Activated gamma-delta T cell treated with anti-CD3 and anti-CD28 coated beads, Interleukin-2, amount 50 U/mL, for 16 hours (primary cell): Measurements from ENCODE around the gene RNF213.
"Not testable (repeated sequence)": the region's sequence is repeated elsewhere in the genome, so short reads cannot be mapped to it uniquely, and the experiment has no call there.

Experiments
- DNase-seq: peaks from one replicate; pipeline ENCODE4 v3.0.0-alpha.2; 2020; ENCODE audit warnings: low read depth

The RNF213 gene

GRCh38 chr17:80224683-80225082 lies 36.0 kb upstream of the RNF213 start:
- no peak for DNase-seq

GRCh38 chr17:80225230-80225629 lies 35.4 kb upstream of the RNF213 start:
- DNase-seq, result no peak

GRCh38 chr17:80227156-80227555 lies 33.5 kb upstream of the RNF213 start:
- no peak for DNase-seq

- no peak for DNase-seq
These were observed 33.0 kb upstream of the RNF213 start for GRCh38 chr17:80227666-80228065.

- DNase-seq, result no peak
These were observed 32.2 kb upstream of the RNF213 start for GRCh38 chr17:80228477-80228876.

GRCh38 chr17:80229011-80229410 lies 31.6 kb upstream of the RNF213 start:
- DNase-seq, result no peak

GRCh38 chr17:80232438-80232837 lies 28.2 kb upstream of the RNF213 start:
- no peak for DNase-seq

- no peak for DNase-seq
These were observed 27.4 kb upstream of the RNF213 start for GRCh38 chr17:80233202-80233601.

GRCh38 chr17:80236911-80237310 lies 23.7 kb upstream of the RNF213 start:
- no peak for DNase-seq

GRCh38 chr17:80237386-80237785 lies 23.3 kb upstream of the RNF213 start:
- DNase-seq, result no peak

GRCh38 chr17:80242505-80242904 lies 18.1 kb upstream of the RNF213 start:
- DNase-seq, result no peak

- DNase-seq, result no peak
These were observed 16.9 kb upstream of the RNF213 start for GRCh38 chr17:80243526-80244433.

GRCh38 chr17:80244448-80244847 lies 16.2 kb upstream of the RNF213 start:
- not testable (repeated sequence) for DNase-seq

GRCh38 chr17:80244871-80245509 lies 15.7 kb upstream of the RNF213 start:
- DNase-seq, result no peak

- no peak for DNase-seq
These were observed 14.9 kb upstream of the RNF213 start for GRCh38 chr17:80245566-80246265.

- no peak for DNase-seq
These were observed 14.4 kb upstream of the RNF213 start for GRCh38 chr17:80246266-80246681.

- no peak for DNase-seq
These were observed 13.9 kb upstream of the RNF213 start for GRCh38 chr17:80246726-80247125.

GRCh38 chr17:80247561-80247960 lies 13.1 kb upstream of the RNF213 start:
- no peak for DNase-seq

- no peak for DNase-seq
These were observed 12.4 kb upstream of the RNF213 start for GRCh38 chr17:80248001-80248893.

- no peak for DNase-seq
These were observed 11.6 kb upstream of the RNF213 start for GRCh38 chr17:80248894-80249710.

GRCh38 chr17:80251966-80252365 lies 8.7 kb upstream of the RNF213 start:
- no peak for DNase-seq
